ENCODE data around the gene ESR1.
"Not testable (repeated sequence)": the region's sequence is repeated elsewhere in the genome, so short reads cannot be mapped to it uniquely, and the experiment has no call there.

ESR1 gene

GRCh38 chr6:151881231-151881630 lies 73.7 kb downstream of the ESR1 start:
- in situ Hi-C loops (cut with MboI; ENCODE audit: low sequenced_read_pairs) = no loop called here

DNA sequence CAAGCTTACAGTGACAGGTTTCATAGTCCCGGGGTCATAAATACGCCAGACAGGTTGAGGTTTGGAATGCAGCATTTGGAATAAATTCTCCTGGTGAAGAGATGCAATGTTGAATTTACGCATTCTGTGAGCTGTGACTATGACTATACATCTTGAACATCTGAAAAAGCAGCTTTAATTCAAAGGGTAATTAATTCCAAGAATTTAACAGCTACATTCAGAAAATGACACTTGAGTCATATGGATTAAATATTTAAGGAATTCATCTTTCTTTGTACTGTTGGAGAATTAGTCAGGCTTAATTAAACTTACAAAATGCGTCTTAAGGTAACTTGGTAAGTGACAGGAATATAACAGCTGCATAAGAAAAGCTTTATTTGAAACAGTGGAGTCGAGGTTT lies 74.7 kb downstream of the ESR1 start:
- in situ Hi-C loops (cut with MboI; ENCODE audit: low sequenced_read_pairs) = no loop called here

DNA sequence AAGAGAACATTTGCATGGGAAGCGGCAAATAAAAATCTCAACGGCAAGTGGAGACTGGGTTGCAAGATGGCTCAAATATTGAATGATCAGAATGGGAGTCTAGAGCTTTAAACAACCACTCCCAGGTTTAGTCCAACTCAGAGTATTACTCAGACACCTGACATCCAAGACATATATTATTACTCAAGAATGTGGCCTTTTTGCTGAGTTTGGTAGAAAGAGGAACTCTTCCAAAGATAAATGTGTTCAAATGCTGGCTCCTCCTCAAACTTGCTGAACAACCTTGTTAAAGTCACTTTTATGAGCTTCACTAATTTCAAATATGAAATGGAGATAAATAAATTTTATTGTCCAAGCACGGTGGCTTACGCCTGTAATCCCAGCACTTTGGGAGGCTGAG lies 77.8 kb downstream of the ESR1 start:
- in situ Hi-C loops (cut with MboI; ENCODE audit: low sequenced_read_pairs) = no loop called here

DNA sequence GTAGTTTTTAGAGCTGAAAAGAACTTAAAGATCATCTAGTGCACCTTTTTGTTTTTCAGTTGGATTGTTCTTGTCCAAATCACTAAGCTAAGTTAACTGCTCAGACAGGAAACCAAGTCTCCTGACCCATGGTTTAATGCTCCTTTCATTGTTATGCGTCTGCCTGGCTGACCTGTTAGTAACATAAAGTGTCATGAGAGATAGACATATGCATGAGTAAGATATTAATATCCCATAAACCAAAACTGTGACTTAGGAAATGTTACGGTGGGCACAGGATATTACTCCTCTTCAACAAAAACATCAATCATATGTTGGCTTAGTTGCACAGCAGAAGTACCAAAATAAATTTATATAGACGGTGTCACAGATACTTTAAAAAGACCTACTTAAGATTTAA lies 84.0 kb downstream of the ESR1 start:
- in situ Hi-C loops (cut with MboI; ENCODE audit: low sequenced_read_pairs) = no loop called here

GRCh38 chr6:151894426-151894825 lies 86.9 kb downstream of the ESR1 start:
- in situ Hi-C loops (cut with MboI; ENCODE audit: low sequenced_read_pairs) = not testable (repeated sequence)

DNA sequence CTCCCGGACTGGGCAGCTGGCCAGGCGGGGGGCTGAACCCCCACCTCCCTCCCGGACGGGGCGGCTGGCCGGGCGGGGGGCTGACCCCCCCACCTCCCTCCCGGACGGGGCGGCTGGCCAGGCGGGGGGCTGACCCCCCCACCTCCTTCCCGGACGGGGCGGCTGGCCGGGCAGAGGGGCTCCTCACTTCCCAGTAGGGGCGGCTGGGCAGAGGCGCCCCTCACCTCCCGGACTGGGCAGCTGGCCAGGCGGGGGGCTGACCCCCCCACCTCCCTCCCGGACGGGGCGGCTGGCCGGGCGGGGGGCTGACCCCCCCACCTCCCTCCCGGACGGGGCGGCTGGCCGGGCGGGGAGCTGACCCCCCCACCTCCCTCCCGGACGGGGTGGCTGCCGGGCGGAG lies 91.7 kb downstream of the ESR1 start:
- in situ Hi-C loops (cut with MboI; ENCODE audit: low sequenced_read_pairs) = not testable (repeated sequence)

DNA sequence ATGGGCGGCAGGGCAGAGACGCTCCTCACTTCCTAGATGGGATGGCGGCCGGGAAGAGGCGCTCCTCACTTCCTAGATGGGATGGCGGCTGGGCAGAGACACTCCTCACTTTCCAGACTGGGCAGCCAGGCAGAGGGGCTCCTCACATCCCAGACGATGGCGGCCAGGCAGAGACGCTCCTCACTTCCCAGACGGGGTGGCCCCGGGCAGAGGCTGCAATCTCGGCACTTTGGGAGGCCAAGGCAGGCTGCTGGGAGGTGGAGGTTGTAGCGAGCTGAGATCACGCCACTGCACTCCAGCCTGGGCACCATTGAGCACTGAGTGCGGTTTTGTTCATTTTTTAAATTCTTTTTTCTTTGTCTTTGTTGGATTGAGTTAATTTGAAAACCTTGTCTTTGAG lies 92.3 kb downstream of the ESR1 start:
- in situ Hi-C loops (cut with MboI; ENCODE audit: low sequenced_read_pairs) = not testable (repeated sequence)

GRCh38 chr6:151900256-151900655 lies 92.8 kb downstream of the ESR1 start:
- in situ Hi-C loops (cut with MboI; ENCODE audit: low sequenced_read_pairs) = no loop called here

GRCh38 chr6:151901009-151901411 lies 93.5 kb downstream of the ESR1 start:
- in situ Hi-C loops (cut with MboI; ENCODE audit: low sequenced_read_pairs) = no loop called here

- in situ Hi-C loops (cut with MboI; ENCODE audit: low sequenced_read_pairs) = no loop called here
These were observed 97.1 kb downstream of the ESR1 start for GRCh38 chr6:151904631-151905030.

DNA sequence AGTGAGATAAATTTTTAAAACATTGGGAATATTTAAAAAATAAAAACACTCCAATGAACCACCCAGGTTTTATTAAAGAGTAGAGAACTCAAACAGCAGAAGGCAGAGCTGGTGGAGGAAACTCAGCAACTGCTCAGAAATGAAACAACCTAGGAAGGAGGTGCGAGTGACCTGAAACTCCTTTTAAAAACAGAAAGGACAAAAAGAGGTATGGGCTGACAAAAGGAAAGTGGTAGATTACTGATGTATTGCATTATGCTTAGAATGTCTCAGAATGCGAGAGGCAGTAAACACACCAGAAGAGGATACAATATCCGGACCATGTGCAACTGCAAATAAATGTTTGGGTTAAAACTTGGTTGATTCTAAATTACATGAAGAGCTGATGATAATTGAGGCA lies 97.6 kb downstream of the ESR1 start:
- in situ Hi-C loops (cut with MboI; ENCODE audit: low sequenced_read_pairs) = no loop called here

DNA sequence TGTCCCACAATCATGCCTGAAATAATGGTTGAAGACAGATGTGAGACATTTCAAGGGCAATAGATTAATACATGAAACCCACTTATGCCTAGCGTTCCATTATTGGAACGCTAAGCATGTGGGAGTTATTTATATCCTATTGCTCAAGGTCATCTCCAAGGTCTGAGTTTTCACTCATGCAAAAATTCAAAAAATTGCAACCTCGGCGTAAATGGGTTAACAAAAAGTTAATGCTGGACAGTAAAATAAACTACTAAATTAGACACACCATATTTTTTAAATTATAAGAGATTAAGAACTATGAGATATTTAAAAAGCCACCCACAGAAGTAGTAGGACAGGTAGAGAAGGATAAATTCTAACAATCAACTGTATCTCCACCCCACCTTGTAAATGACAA lies 98.4 kb downstream of the ESR1 start:
- in situ Hi-C loops (cut with MboI; ENCODE audit: low sequenced_read_pairs) = no loop called here

GRCh38 chr6:151911401-151911800 lies 103.9 kb downstream of the ESR1 start:
- in situ Hi-C loops (cut with MboI; ENCODE audit: low sequenced_read_pairs) = no loop called here

GRCh38 chr6:151914484-151914883 lies 107.0 kb downstream of the ESR1 start:
- in situ Hi-C loops (cut with MboI; ENCODE audit: low sequenced_read_pairs) = no loop called here

DNA sequence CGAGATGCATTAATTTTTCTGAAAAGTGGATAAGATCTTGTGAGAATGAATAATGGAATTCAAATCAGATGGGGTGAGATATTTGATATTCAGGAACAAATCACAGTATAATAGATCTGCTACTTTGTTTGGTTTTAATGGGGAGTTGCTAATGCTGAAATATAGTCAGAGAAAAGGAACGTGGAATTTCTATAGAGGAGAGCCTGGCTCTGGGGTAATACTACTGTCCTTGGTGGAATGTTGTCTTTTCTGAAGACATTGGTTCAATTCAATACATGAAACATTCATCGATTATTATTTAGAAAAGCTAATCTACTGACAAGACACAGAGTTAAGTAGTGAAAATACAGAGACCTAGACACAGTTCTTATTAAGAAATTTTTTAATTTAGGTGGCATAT lies 108.6 kb downstream of the ESR1 start:
- in situ Hi-C loops (cut with MboI; ENCODE audit: low sequenced_read_pairs) = no loop called here

GRCh38 chr6:151916680-151917164 lies 109.2 kb downstream of the ESR1 start:
- in situ Hi-C loops (cut with MboI; ENCODE audit: low sequenced_read_pairs) = no loop called here

GRCh38 chr6:151917531-151918329 lies 110.2 kb downstream of the ESR1 start:
- in situ Hi-C loops (cut with MboI; ENCODE audit: low sequenced_read_pairs) = no loop called here

DNA sequence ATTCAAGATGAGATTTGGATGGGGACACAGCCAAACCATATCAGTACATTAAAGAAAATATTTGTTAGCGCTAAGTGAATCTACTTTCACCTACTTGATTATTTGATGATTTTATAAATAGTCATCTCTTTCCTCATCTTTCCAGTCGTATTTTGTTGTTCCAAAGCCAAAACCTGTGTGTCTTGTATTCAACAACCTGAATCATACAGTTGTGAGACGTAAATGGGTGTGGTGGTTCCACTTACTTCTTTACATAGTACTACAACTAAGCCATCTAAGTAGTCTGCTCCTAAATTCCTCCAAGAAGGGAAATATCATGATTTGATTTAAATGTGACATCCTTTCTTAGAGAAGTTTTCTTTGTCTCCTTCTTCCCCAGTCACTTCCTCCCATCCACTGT lies 132.8 kb downstream of the ESR1 start:
- in situ Hi-C loops (cut with MboI; ENCODE audit: low sequenced_read_pairs) = no loop called here

DNA sequence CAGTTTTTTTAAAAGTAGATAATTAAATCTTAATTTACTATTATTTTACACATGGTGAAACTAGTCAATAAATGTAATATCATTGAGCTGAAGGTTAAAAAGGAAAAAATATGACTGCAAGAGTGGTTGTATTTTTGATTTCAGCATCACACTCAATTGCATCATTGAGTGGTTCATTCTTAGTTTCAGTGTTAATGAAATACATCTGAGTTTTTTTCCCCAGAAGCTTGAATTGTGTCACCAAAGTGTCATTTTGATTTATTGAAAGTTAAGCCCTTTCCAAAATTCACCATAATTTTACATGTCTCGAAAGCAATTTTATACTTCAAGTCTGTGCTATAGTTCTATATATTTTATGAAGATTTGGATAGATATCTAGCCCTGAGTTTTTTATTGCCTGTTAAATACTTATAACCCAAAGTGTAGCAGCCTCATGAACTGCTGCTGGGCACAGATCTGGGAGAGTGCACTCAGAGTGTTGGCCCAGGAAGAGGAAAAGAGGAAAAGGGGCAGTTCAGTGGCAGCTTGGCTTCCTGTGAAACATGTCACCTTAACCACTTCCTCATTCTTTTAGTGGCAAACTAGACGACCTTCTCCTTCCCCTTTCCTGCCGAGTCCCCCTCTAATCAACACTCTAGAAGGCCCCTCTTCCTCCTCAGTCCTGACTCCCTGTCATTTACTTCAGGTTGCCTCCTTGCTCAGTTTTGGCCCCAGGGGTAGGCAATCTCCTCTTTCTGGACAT lies 140.7 kb downstream of the ESR1 start:
- in situ Hi-C loops (cut with MboI; ENCODE audit: low sequenced_read_pairs) = no loop called here

GRCh38 chr6:151958332-151958731 lies 150.8 kb downstream of the ESR1 start:
- in situ Hi-C loops (cut with MboI; ENCODE audit: low sequenced_read_pairs) = no loop called here

DNA sequence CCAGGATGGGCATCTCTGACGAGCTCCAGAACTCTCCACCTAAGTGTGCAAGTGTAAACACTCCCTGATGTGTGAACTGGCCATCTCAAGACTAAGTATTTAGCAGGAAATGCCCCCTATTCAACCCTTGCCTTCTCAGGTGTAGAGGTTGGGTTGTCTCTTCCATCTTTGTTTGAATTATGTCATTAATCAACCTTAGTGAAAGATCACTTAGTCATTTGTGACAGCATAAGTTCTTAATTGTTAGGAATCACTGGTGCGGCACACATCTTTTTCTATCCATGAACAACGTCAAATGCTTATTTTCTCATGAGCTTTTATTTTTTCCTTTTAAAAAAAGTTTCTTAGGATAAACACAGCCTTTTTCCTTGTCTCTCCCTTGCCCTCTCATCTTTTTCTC lies 151.6 kb downstream of the ESR1 start:
- in situ Hi-C loops (cut with MboI; ENCODE audit: low sequenced_read_pairs) = no loop called here

DNA sequence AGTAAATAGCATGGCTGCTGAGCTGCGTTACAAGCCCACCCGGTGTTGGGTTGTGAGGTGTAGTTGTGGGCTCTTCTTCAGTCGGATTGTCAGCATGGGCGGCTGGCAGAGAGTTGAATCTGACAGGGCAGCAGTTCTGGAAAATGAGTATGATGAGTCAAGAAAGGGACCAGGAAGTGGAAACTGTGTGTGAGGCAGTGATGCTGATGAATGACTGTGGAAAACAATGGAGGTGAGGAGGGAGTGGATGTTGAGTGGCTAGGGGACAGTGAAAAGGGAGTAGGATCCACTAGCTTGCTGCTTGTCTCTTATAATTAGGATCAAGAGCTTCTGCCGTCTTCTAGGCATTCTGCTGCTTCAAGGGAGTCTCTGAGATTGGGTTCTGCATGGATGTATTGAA lies 154.3 kb downstream of the ESR1 start:
- in situ Hi-C loops (cut with MboI; ENCODE audit: low sequenced_read_pairs) = no loop called here

All from HL-60/S4 (cell line).